H1 (cell line): ENCODE measurements around the gene RGR. TPM values are rescaled to one million over a fixed set of nuclear protein-coding genes. Genes with fewer than 3 reads are reported as not detected.

Experiments
- RAD21 ChIP-seq, 2 experiments: IDR thresholded peaks in 1 of 2; conservative IDR thresholded peaks in 1 of 2; 2 replicates each; pipeline ENCODE4 v1.6.1; 2011; ENCODE audit warnings: low read depth in 2 of 2, low read length in 2 of 2, improper control_type of control experiment in 1 of 2, inconsistent platforms in 1 of 2, mild to moderate bottlenecking in 1 of 2, moderate library complexity in 1 of 2
- polyA plus RNA-seq, 7 experiments: library from polyadenylated mRNA; depleted of rRNA in 3 of 7; stranded (reverse) in 5 of 7; unstranded in 2 of 7; fragments of >200 nt in 5 of 7; fragments of 200-250 nt in 2 of 7; gene quantifications; 1 replicate in 5 of 7; 2 replicates in 1 of 7; 4 replicates in 1 of 7; pipeline versions ENCODE4 v1.2.1 to v1.2.3, GENCODE V29; 2011 to 2013; ENCODE audit warnings: missing spikeins in 2 of 7, mixed read lengths in 2 of 7
- total RNA-seq: library from RNA; stranded (reverse); fragmentation: NEBNext Ultra II Directional; extraction: Animal tissue kit (Norgen Biotek cat#: 25700); gene quantifications from 2 replicates; pipeline ENCODE4 v1.2.1, GENCODE V29; 2021

The RGR gene
- total and polyA plus RNA-seq, 2 of the 8 experiments (the other 6 are each of a cell fraction or from before 2014, with no cell fraction given), result not detected

- TF ChIP-seq RAD21 (IDR thresholded peaks at IDR 0.05 in 1 of 2, conservative IDR thresholded peaks at IDR 0.05 in 1 of 2; ENCODE audit: low read depth in 2 of 2, low read length in 2 of 2), result peak; percentile 43 to 63
- TF ChIP-seq, all 59 proteins: peak for 2
Observed at GRCh38 chr10:84201244-84201606, 43.6 kb upstream of the RGR start (continued).
